ENCODE results near the gene NOL4L. TPM values are rescaled to one million over a fixed set of nuclear protein-coding genes. Genes with fewer than 3 reads are reported as not detected.

NOL4L gene
- total RNA-seq, 2 donors from 2014 or later, result 18.0 to 59.7 TPM

DNA sequence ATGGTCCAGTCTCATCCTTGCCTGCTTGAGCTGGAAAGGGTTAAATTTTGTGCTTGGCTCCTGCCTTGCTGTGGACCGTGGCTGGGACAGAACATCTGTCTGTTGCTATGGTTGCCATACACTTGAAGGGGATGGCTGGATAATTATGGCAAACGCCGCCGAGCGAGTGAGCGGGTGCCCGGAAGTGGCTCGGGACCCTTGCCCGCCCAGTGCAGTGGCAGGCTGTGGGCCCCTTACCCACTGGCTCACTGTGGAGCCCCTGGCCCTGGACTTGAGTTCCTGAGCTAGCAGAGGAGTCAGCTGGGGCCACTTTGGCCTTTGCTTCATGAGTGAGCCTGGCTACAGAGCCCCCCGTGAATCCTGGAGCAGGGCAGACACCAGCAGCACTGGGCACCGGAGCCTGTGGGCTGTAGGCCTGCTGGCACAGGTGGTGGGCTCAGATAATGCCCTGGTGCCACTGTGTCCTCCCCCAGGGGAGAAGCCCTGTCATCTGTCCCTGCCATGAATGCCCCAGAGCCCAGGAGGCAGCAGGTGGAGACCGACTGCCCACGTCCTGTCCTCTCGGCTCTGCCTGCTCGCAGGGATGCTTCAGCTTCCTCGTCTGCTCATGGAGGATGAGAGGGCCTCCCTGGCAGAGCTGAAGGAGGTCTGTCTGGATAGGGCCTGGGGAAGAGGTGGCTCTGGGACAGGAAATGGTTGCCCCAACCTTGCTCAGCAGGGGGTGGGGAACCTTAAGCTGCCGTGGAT lies 25.5 kb upstream of the NOL4L start:
- DNase-seq (ENCODE audit: low spot score), result no peak
- WGBS, result 80% methylated on average over 17 of the region's 17 CpGs

DNA sequence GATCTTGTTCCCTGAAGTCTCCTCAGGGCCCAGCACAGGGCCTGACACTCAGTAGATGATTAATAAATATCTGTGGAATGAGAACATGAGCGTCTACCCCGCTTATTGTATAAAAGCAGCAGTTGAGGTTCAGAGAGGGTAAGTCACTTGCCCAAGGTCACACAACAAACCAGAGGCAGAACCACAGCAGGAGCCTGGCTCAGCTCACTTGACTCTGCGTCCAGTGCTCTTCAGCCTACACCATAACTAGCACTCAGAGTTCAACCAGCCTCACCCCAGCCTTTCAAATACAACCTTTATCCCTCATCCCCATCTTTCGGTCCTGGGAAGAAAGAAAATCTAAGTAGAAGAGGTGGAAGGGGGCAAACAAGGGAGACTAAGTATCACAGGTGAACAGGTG lies 24.9 kb upstream of the NOL4L start:
- Histone ChIP-seq H3K27ac (no peak overlapping the region), H3K4me3 (no peak overlapping the region), H3K9me3 (no peaks in the 10 kb centered on the region), H3K27me3 (replicated peaks; ENCODE audit: insufficient read depth) (no peaks in the 10 kb centered on the region), H3K4me1 (replicated peaks) (no peaks in the 10 kb centered on the region), H3K36me3 (no peaks in the 10 kb centered on the region)
- 96% methylated on average over 4 of the region's 4 CpGs for WGBS
- no peak for TF ChIP-seq CTCF (IDR thresholded peaks at IDR 0.05)
- TF ChIP-seq POLR2AphosphoS5 (IDR thresholded peaks at IDR 0.05), result no peak
- TF ChIP-seq POLR2A (IDR thresholded peaks at IDR 0.05), result no peak
- intact Hi-C loops (cut with DNase I), result no loop called here
- no peak for DNase-seq (ENCODE audit: low spot score)

More for the DNA sequence above, 25.5 kb upstream of the NOL4L start:
- H3K4me1 ChIP-seq (replicated peaks), result no peaks in the 10 kb centered on the region
- intact Hi-C loops (cut with DNase I), result no loop called here
- no peaks in the 10 kb centered on the region for H3K9me3 ChIP-seq
- no peak overlapping the region for H3K4me3 ChIP-seq
- H3K27ac ChIP-seq, result no peak overlapping the region
- no peaks in the 10 kb centered on the region for H3K36me3 ChIP-seq
- TF ChIP-seq CTCF (IDR thresholded peaks at IDR 0.05) (no peak), POLR2AphosphoS5 (IDR thresholded peaks at IDR 0.05) (no peak), POLR2A (IDR thresholded peaks at IDR 0.05) (no peak)
- no peaks in the 10 kb centered on the region for H3K27me3 ChIP-seq (replicated peaks; ENCODE audit: insufficient read depth)

DNA sequence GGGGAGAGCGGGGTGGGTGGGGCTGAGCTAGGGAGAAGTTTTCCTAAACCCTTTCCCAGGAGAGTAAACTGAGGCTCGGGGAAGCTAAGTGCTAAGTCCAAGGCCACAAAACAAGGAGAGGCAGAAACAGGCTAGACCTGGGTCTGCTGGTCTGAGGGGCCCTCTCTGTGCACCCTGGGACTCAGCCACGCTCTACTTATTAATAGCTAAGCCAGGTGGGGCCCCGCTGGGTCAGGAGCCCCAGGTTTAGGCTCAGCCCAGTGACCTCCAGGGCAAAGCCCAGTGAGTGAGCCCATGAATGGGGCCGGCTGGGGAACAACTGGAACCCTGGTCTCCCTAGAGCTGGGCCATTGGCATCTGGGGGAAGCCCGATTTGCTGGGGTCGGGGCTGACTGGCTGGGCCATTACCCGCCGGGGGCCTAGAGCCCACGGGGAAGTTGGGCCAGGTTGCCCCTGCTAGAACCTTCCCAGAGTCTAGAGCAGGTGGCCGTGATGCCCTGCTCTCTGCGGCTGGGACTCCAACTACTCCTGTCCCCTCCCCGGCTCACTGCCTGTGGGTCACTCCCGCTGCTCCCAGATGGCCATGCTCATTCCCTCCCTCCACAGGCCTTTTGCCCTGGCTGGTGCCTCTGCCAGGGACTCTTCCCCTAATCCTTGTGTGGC lies 24.1 kb upstream of the NOL4L start:
- intact Hi-C loops (cut with DNase I), result no loop called here
- Histone ChIP-seq H3K4me3 (no peak overlapping the region), H3K27ac (no peak overlapping the region), H3K9me3 (no peaks in the 10 kb centered on the region), H3K36me3 (no peaks in the 10 kb centered on the region), H3K27me3 (replicated peaks; ENCODE audit: insufficient read depth) (no peaks in the 10 kb centered on the region), H3K4me1 (replicated peaks) (no peaks in the 10 kb centered on the region)
- TF ChIP-seq CTCF (IDR thresholded peaks at IDR 0.05), result no peak
- no peak for TF ChIP-seq POLR2A (IDR thresholded peaks at IDR 0.05)
- no peak for TF ChIP-seq POLR2AphosphoS5 (IDR thresholded peaks at IDR 0.05)
- no peak for DNase-seq (ENCODE audit: low spot score)
- 92% methylated on average over 9 of the region's 14 CpGs for WGBS

DNA sequence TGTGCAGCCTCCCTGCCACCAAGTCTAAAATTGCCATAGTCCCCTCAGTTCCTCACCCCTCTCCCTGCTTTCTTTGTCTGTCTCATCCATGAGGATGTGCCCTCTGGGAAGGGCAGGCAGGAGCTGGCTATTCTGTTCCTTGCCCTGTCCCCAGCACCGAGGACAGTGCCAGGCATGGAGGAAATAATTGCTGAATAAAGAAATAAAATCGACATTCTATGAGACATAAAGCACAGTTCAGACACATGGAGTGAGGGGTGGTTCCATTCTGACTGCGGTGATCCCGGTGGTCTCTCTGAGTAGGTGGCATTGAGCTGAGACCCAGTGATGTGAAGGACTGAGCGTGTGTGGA lies 23.5 kb upstream of the NOL4L start:
- H3K4me3 ChIP-seq, result no peak overlapping the region
- H3K36me3 ChIP-seq, result no peaks in the 10 kb centered on the region
- H3K9me3 ChIP-seq, result no peaks in the 10 kb centered on the region
- no peak overlapping the region for H3K27ac ChIP-seq
- intact Hi-C loops (cut with DNase I), result no loop called here
- no peak for DNase-seq (ENCODE audit: low spot score)
- no peaks in the 10 kb centered on the region for H3K4me1 ChIP-seq (replicated peaks)
- H3K27me3 ChIP-seq (replicated peaks; ENCODE audit: insufficient read depth), result no peaks in the 10 kb centered on the region
- WGBS, result 81% methylated on average over 5 of the region's 5 CpGs
- TF ChIP-seq POLR2A (IDR thresholded peaks at IDR 0.05) (no peak), POLR2AphosphoS5 (IDR thresholded peaks at IDR 0.05) (no peak), CTCF (IDR thresholded peaks at IDR 0.05) (no peak)
